ENCODE results near the gene TXLNB. TPM values are rescaled to one million over a fixed set of nuclear protein-coding genes. Genes with fewer than 3 reads are reported as not detected.

Gene TXLNB
- total RNA-seq, 1 experiment from 2014 or later: 16.3 TPM

Other genes with a start within 250 kb of the TXLNB start
- 68.8 and 90.8 TPM in 2 replicates for gene HECA, start 156.9 kb downstream of the TXLNB start, total RNA-seq (2014; rRNA removed; shearing (Covaris generic); ENCODE audit: low replicate concordance)
- 67.7 and 77.2 TPM in 2 replicates for gene CITED2, start 82.7 kb upstream of the TXLNB start, total RNA-seq (2014; rRNA removed; shearing (Covaris generic); ENCODE audit: low replicate concordance)